Natural killer cell (primary cell): ENCODE data around the gene PYGM. TPM values are rescaled to one million over a fixed set of nuclear protein-coding genes. Genes with fewer than 3 reads are reported as not detected.
A peak's percentile ranks its signal among the peaks of the same experiment; 100 is the strongest.

Experiments
- ATAC-seq, 3 donors: fragments of 150-1000 bp in 2 of 3; fragments of 200-7000 bp in 1 of 3; cut with Tn5 transposase; 1 replicate in 1 of 3; 2 replicates in 2 of 3; pipeline ENCODE4 v1.10.0; 2021; ENCODE audit warnings: mild to moderate bottlenecking in 2 of 3, moderate library complexity in 2 of 3
- DNase-seq, 2 donors: peaks; one replicate each; pipeline versions ENCODE4 v3.0.0 to v3.0.0-alpha.2; 2013 to 2021; ENCODE audit warnings: mixed read lengths in 1 of 2
- H3K27ac ChIP-seq: one replicate; pipeline ENCODE4 v1.5.1; 2013; ENCODE audit warnings: mild to moderate bottlenecking, low read length
- H3K27me3 ChIP-seq: one replicate; pipeline ENCODE4 v1.6.1; 2013; ENCODE audit warnings: low read length; ENCODE audit not compliant: control insufficient read depth, insufficient read depth
- H3K36me3 ChIP-seq: one replicate; pipeline ENCODE4 v1.6.1; 2013; ENCODE audit warnings: low read length; ENCODE audit not compliant: control insufficient read depth, insufficient read depth
- H3K4me1 ChIP-seq: one replicate; pipeline ENCODE4 v1.6.1; 2013; ENCODE audit warnings: low read length; ENCODE audit not compliant: control insufficient read depth, insufficient read depth
- H3K4me3 ChIP-seq: one replicate; pipeline ENCODE4 v1.5.1; 2013; ENCODE audit warnings: low read length
- H3K9me3 ChIP-seq: one replicate; pipeline ENCODE4 v1.6.1; 2013; ENCODE audit warnings: low read length; ENCODE audit not compliant: control insufficient read depth, insufficient read depth
- H3K27ac Mint-ChIP-seq, 2 donors: one replicate each; pipeline ENCODE4 v1.8.0; 2022; ENCODE audit warnings: mild to moderate bottlenecking in 2 of 2, mixed read lengths in 2 of 2, moderate library complexity in 1 of 2
- H3K27me3 Mint-ChIP-seq, 2 donors: one replicate each; pipeline ENCODE4 v1.8.0; 2022; ENCODE audit warnings: low read depth in 2 of 2, mixed read lengths in 2 of 2
- H3K36me3 Mint-ChIP-seq: one replicate; pipeline ENCODE4 v1.8.0; 2022; ENCODE audit warnings: mixed read lengths
- H3K4me1 Mint-ChIP-seq, 2 donors: one replicate each; pipeline ENCODE4 v1.8.0; 2022; ENCODE audit warnings: mixed read lengths in 2 of 2
- H3K4me3 Mint-ChIP-seq: one replicate; pipeline ENCODE4 v1.8.0; 2022; ENCODE audit warnings: mild to moderate bottlenecking, moderate library complexity, mixed read lengths
- H3K9me3 Mint-ChIP-seq, 2 donors: one replicate each; pipeline ENCODE4 v1.8.0; 2022; ENCODE audit warnings: mixed read lengths in 2 of 2
- CTCF ChIP-seq: fragments of 200-600 bp; IDR thresholded peaks from one replicate; pipeline ENCODE4 v1.8.0; 2022; ENCODE audit warnings: antibody characterized with exemption
- WGBS: methylation state at CpG from one replicate; pipeline ENCODE4 v1.1.7; 2013; ENCODE audit warnings: missing lambda C conversion rate; ENCODE audit not compliant: insufficient coverage; 5-methylcytosine and 5-hydroxymethylcytosine counted together
- intact Hi-C: fragments of 100-400 bp; cut with micrococcal nuclease; formaldehyde crosslinking; loops from one replicate; pipeline ENCODE4 v1.14.2; 2022
- total RNA-seq, 4 donors: library from RNA; stranded (reverse); fragments of 120-200 nt in 1 of 4; gene quantifications; one replicate each; pipeline versions ENCODE4 v1.2.3 to v1.2.4, GENCODE V29; 2013 to 2022

The PYGM gene
- total RNA-seq, 3 donors from 2014 or later (not counting 1 experiment from before 2014, with no cell fraction given) = 4.1 to 8.4 (median 6.1) TPM

DNA sequence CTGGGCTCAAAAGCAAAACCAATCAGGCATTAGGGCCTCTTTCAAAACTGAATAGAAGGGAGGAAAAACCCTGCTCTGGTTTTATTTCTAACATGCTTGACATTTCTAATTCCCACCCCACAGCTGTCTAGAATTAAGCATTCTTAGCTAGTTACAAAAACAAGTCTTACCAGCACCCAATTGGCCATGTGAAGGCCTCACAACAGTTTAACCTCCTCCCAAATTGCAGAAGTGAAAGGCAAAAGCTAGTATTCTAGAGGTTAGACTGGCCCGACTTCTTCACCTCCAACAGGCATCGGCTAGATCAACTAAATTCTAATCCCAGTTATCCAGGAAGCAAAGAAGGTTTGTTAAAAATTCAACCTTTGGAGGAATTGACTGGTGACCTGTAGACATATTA lies 12.1 kb upstream of the PYGM start:
- intact Hi-C loops = loop anchor here (10.0 kb wide), 1 partner anchor 343 kb away; the partner anchor contains the start of genes TM7SF2 and ZNHIT2
- no peak for DNase-seq
- peaks cover 35% of the 10 kb centered on the region for H3K4me1 ChIP-seq
- Mint-ChIP-seq H3K4me3 (peak overlapping the region; percentile 49), H3K27me3 (no peaks in the 10 kb centered on the region), H3K9me3 (no peaks in the 10 kb centered on the region), H3K27ac (peak overlapping the region; percentile 45 to 67), H3K36me3 (peaks cover 62% of the 10 kb centered on the region), H3K4me1 (peaks cover 81% of the 10 kb centered on the region in 2 donors)
- H3K27ac ChIP-seq = peak overlapping the region; percentile 43
- no CpG with 5 or more reads among the region's 2 CpGs for WGBS
- no peak for TF ChIP-seq CTCF
- no peak for ATAC-seq
- H3K27me3 ChIP-seq = no peaks in the 10 kb centered on the region
- peaks cover 98% of the 10 kb centered on the region for H3K36me3 ChIP-seq
- no peaks in the 10 kb centered on the region for H3K9me3 ChIP-seq
- no peak overlapping the region for H3K4me3 ChIP-seq

GRCh38 chr11:64770120-64770519 lies 10.3 kb upstream of the PYGM start:
- Histone ChIP-seq H3K9me3 (no peaks in the 10 kb centered on the region), H3K27ac (no peak overlapping the region), H3K36me3 (peaks cover 95% of the 10 kb centered on the region), H3K4me3 (no peak overlapping the region), H3K27me3 (no peaks in the 10 kb centered on the region), H3K4me1 (peaks cover 43% of the 10 kb centered on the region)
- intact Hi-C loops = loop anchor here (10.0 kb wide), 1 partner anchor 345 kb away; the partner anchor contains the start of genes TM7SF2 and ZNHIT2
- ATAC-seq (no peak), DNase-seq (no peak)
- 98% methylated on average over 7 of the region's 12 CpGs for WGBS
- Mint-ChIP-seq H3K4me3 (no peak overlapping the region), H3K27me3 (no peaks in the 10 kb centered on the region), H3K27ac (peak overlapping the region in 1 of 2 donors; percentile 50), H3K4me1 (peaks cover 76 to 79% of the 10 kb centered on the region in 2 donors), H3K36me3 (peaks cover 49% of the 10 kb centered on the region), H3K9me3 (no peaks in the 10 kb centered on the region)
- TF ChIP-seq CTCF = no peak

DNA sequence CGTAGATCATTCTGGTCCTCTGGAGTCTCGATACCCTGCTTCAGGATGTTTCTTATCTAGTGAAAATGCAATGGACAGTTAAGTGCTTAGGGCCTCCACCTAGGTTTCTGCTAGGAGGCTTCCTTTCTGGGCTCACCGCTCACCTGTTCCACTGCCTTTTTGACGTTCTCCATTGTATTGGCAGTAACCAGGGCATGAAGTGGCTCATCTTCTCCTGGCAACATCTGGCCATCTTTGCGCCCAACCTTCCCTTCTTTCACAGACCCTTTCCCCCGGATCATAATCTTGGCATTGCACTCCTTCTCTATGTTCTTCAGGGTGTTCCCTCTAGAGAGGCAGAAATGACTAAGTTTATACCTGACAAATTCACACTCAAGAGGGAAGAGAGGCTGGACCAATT lies 9.5 kb upstream of the PYGM start:
- H3K9me3 ChIP-seq = no peaks in the 10 kb centered on the region
- no peak for TF ChIP-seq CTCF
- no peak overlapping the region for H3K27ac ChIP-seq
- Mint-ChIP-seq H3K4me3 (peak overlapping the region; percentile 31), H3K36me3 (peaks cover 53% of the 10 kb centered on the region), H3K27ac (peak overlapping the region; percentile 15 to 83), H3K4me1 (peaks cover 80 to 82% of the 10 kb centered on the region in 2 donors), H3K9me3 (no peaks in the 10 kb centered on the region), H3K27me3 (no peaks in the 10 kb centered on the region)
- DNase-seq = no peak
- peaks cover 51% of the 10 kb centered on the region for H3K4me1 ChIP-seq
- H3K4me3 ChIP-seq = no peak overlapping the region
- intact Hi-C loops = no loop called here
- H3K27me3 ChIP-seq = no peaks in the 10 kb centered on the region
- no peak for ATAC-seq
- peaks cover 95% of the 10 kb centered on the region for H3K36me3 ChIP-seq
- 94% methylated on average over 6 of the region's 6 CpGs for WGBS

- H3K27ac ChIP-seq = no peak overlapping the region
- no peaks in the 10 kb centered on the region for H3K27me3 Mint-ChIP-seq
- peak overlapping the region; percentile 9 for H3K4me3 Mint-ChIP-seq
- H3K27ac Mint-ChIP-seq = peak overlapping the region; percentile 83 to 95
- peaks cover 88% of the 10 kb centered on the region for H3K36me3 ChIP-seq
- no peak for ATAC-seq
- intact Hi-C loops = no loop called here
- H3K27me3 ChIP-seq = no peaks in the 10 kb centered on the region
- H3K4me3 ChIP-seq = no peak overlapping the region
- H3K36me3 Mint-ChIP-seq = peaks cover 45% of the 10 kb centered on the region
- 87% methylated on average over 6 of the region's 6 CpGs for WGBS
- peaks cover 80 to 83% of the 10 kb centered on the region in 2 donors for H3K4me1 Mint-ChIP-seq
- DNase-seq = no peak
- no peaks in the 10 kb centered on the region for H3K9me3 Mint-ChIP-seq
- no peak for TF ChIP-seq CTCF
- no peaks in the 10 kb centered on the region for H3K9me3 ChIP-seq
- peaks cover 58% of the 10 kb centered on the region for H3K4me1 ChIP-seq
Observed at GRCh38 chr11:64768300-64768694, 8.5 kb upstream of the PYGM start.
